Stimulated activated CD8-positive, alpha-beta memory T cell treated with anti-CD3 and anti-CD28 coated beads, Interleukin-12 subunit alpha, Interleukin-12 subunit beta, amount 100 ng/mL, for 4 hours (primary cell): ENCODE data around the gene SCARB1.

ENCODE experiments used
- DNase-seq: peaks from one replicate; pipeline ENCODE4 v3.0.0-alpha.2; 2020; ENCODE audit warnings: low read depth

The SCARB1 gene

DNA sequence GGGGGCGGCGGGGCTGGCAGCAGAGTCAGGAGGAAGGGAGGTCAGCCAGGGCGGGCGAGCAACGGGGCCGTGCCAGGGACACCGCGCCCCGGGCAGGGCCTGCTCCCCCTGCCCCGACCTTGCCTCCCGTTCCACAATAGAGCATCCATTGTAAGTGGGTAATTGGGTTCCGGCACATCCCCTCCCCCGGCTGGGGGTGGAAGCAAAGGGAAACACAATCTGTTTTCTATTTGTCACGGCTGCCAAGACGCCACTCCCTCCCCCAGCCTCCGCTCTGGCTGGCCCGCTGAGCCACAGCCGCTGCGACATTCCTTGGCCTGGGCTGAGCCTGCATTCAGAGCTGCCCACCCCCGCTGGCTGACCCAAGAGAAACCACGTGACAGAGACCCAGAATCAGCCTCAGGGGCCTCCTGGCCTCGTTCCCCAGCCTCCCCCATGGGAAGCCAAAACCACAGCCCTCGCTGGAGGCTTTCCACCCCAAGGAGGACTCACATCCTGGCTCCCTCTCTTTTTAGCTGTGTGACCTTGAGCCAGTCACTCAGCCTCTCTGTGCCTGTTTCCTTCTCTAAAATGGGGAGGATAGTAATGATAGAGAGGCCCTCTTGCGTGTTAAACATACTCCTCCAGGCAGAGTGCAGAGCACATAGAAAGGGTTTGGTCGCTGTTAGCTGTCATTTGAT, 117.6 kb downstream of the SCARB1 start:
- DNase-seq: no peak

GRCh38 chr12:124745465-124745890, 118.2 kb downstream of the SCARB1 start:
- no peak for DNase-seq

DNA sequence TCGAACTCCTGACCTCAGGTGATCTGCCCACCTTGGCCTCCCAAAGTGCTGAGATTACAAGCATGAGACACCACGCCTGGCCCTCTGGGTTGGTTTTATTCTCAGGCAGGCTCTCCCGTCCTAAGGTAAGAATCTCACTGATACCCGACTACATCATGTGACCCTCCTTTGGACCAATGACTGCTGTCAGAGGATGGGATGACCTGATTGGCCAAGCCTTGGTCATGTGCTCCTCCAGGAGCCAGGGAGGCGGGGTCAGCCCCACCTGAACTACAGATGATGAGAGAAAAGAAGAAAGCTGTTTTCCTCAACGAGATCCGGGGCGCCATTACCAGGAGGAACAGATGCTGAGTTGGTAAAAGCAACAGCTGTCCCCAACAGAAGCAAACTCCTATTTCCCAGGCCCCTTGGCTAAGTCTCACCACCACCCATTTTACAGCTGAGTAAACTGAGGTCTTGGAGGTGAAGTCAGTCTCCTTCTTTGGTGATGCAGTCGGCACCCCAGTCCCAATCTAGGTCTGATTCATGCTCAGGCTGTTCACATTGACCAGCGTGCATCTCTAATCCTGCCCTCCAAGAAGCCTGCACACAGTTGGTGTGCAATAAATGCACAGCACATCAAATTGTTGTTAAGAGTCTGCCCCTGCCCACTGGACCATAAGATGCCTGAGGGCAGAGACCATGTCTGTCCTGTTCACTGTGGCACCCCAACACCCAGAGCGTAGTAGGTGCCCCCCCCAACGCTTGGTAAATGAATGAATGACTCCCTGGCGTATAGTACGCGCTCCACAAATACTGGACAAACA, 118.8 kb downstream of the SCARB1 start:
- DNase-seq: no peak

GRCh38 chr12:124744273-124744640, 119.4 kb downstream of the SCARB1 start:
- no peak for DNase-seq

DNA sequence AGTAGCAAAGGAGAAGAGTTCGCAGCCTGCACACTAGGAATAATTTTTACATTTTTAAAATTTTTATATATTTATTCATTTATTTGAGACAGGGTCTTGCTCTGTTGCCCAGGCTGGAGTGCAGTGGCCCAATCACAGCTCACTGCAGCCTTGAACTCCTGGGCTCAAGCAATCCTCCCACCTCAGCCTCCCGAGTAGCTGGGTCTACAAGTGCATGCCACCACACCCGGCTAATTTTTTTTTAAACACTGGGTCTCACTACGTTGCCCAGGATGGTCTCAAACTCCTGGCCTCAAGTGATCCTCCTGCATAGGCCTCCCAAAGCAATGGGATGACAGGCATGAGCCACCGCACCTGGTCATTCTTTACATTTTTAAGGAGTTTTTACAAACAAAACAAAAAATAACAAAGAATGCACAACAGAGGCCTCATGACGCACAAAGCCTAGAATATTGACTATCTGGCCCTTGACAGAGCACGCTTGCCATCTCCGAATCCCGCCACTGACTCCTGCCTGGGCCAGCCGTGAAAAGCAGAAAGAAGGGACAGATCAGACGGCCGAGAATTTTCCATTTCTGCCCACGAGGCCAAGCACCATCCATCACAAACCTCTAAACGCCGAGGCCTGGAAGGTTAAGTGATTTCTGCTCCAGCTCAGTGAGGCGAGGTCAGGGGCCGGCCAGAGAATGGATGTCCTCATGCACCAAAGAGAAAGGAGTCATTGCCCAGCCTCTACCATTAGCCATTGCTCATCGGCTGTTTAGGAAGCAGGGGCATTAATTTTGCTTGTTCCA, 120.0 kb downstream of the SCARB1 start:
- no peak for DNase-seq

DNA sequence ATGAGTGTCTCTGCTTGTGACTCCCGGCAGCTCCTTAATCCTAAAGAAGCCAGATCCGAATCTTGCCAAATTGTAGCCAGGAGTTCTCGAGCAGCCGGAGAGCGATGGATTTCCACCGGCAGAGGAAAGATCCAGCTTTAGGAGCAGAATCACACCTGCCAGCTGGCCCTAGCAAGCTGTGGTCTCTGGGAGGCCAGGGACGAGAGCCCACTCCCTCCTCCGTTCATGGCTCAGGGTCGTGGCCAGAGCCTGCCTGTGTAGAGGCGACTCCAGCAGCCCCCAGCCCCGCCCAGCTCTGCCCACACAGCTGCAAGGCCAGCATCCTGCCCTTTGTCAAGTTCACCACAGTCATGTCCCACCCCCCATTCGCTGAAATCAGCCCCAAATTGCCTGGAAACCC, 121.0 kb downstream of the SCARB1 start:
- DNase-seq: no peak

- DNase-seq: no peak
Measured at GRCh38 chr12:124742111-124742510, 121.6 kb downstream of the SCARB1 start.

DNA sequence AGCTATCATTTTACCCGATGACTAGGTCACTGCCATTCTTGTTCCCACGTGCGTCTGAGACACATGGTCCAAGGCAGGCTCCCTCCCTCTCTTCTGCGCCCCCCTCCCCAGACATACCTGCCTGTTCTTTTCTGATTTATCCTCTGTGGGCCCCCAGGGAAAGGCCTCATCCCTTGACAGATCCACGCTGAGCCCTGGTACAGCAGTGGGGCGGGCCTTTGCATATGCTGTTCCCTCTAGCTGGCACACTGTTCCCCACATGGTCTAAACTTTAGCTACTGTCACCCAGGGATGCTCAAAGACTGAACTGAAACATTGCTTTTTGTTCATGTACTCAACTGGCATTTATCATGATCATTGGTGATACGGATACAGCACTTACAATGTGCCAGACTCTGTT, 122.5 kb downstream of the SCARB1 start:
- DNase-seq: no peak

- no peak for DNase-seq
Measured at GRCh38 chr12:124740691-124741137, 123.0 kb downstream of the SCARB1 start.

DNA sequence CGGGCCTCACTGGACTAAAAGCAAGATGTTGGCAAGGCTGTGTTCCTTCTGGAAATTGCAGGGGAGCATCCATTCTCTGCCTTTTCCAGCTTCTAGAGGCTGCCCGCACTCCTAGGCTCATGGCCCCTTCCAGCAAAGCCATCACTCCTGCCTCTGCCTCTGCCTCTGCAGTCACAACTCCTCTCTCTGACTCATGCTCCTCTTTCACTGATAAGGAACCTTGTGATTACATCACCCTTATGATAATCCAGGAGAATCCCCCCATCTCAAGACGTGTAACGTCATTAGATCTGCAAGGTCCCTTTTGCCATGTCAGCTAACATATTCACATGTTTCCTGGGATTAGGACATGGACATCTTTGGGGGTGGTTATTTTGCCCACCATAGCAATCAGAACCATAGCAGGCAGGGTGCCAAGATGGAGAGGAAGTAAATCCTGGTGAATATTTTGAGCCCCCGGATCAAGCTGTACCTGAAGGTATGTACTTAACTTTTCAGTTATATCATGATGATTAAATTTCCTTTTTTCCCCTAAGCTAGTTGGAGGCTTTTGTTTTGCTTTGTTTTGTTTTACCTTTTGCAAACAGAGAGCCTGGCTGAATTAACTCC, 123.6 kb downstream of the SCARB1 start:
- no peak for DNase-seq

DNA sequence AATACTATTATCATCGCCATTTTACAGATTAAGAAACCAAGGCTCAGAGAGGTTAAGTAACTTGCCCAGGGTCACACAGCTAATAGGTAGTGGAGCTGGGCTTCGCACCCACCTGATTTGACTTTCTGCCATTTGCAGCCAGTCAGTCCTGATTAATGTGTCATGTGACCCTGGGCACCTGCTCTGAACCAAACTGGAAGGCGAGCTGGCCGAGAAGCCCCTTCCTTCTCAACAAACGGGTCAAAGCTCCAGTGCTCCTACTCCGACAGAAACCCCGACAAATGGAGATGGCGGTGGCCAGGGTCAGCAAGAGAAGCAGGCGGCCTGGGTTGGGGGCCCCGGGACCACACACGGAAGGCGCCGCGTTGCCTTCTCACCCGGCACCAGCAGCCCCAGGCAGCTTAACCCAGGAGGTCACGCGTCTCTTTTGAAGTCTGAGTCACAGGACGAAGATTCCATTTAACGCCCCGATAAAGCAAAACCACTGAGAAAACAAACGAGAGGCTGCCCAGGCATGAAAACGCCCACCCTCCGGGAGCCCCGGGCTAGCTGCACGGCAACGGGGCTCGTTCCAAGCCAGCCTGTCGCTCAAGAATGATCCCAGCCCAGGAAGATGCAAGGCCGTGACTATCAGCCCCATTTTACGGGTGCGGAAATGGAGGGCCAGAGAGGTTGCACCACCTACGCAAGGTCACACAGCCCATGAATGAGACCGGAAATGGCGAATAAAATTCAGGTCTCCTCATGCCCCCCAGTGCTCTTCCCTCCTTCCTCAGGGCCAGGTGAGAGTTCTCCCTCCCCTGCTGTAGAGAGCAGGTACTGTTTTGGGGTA, 124.8 kb downstream of the SCARB1 start:
- DNase-seq: no peak

GRCh38 chr12:124737772-124738635, 125.7 kb downstream of the SCARB1 start:
- DNase-seq: no peak

GRCh38 chr12:124737040-124737419, 126.6 kb downstream of the SCARB1 start:
- DNase-seq: no peak

- no peak for DNase-seq
Measured at GRCh38 chr12:124736115-124737039, 127.3 kb downstream of the SCARB1 start.

GRCh38 chr12:124734224-124734788, 129.4 kb downstream of the SCARB1 start:
- no peak for DNase-seq

DNA sequence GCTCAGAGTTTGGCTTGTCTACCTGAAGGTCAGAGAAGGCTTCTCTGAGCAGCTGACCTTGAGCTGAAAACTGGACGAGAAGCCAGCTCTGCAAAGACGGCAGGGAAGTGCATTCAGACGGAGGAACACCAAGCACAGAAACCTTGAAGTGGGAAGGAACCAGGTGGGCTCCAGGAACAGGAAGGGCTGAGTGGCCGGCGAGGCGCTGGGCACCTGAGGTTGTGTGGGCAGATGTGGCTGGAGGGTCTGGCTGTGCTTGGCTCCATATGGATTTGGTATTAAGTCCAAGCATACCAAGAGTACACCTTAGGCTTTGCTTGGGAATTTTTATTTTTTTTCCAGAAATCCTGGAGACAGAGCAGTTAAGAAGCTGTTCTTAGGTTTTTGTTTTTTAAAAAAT, 130.6 kb downstream of the SCARB1 start:
- no peak for DNase-seq

DNA sequence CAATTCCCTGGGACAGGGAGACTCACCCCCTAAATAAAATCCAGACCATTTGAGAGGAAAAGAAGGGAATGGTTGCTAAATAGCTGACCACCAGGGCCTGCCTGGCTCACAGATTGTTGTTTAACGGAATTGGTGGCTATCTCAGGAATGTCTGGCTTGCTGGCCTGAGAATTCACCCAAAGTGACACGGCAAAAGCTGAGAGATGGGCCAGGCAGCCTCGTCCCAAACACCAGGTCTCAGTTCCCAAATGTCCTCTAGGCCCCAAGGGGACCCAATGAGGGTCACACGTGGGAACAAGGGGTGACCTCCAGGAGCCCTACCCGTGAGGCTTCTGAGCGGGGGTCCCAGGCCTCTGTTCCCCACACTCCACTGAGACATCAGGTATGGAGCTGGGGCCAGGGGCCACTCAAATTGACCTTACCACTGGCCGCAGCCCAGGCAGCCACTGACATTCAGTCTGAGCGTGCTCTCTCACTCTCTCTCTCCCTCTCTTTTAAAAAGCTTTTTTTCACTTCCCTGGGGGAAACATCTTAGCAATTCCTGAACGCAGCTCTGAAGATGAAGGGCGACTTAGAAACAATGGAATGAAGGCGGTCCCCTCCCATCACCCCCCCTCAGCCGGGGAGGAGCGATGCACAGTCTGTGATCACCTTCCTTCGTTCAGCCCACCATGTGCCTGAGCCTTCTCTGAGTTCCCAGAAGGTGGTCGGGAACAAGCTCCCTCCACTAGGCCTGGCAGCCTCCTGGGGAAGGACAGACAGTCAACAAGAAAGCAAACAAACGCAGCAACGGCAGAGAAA, 131.2 kb downstream of the SCARB1 start:
- DNase-seq: no peak

DNA sequence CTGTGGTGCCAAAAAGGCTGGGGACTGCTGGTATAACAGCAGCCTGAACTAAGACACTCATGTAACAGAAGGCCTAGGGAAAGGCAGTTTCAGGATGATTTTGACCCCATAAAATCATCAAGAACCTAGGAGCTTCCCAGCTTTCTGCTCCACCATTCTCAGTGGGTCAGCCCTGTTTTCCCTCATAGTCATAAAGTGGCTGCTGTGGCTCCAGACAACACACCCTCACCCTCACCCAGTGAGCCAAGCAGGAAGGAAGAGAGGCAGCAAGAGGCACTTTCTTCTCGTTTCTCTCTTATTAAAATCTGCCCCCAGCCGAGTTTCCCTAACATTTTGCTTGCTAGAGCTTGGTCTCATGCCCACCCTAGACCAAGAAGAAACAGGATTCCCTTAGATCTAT, 131.8 kb downstream of the SCARB1 start:
- DNase-seq: no peak
